Heart left ventricle (tissue), 13 donors: ENCODE results near the gene CSNK1G1.

ENCODE experiments used
- POLR2A ChIP-seq, 2 donors: fragments of 450-650 bp; IDR thresholded peaks; one replicate each; pipeline ENCODE4 v1.6.1; 2017; ENCODE audit warnings: antibody characterized with exemption in 2 of 2, mild to moderate bottlenecking in 2 of 2, moderate library complexity in 2 of 2
- TF ChIP-seq, protein P1 (sequence below), 12 donors: fragments of 200-600 bp; sonication (generic) in 4 of 12; IDR thresholded peaks; one replicate each; pipeline versions ENCODE4 v1.5.0 to v1.8.0; 2018 to 2022; ENCODE audit warnings: antibody characterized with exemption in 12 of 12, mild to moderate bottlenecking in 5 of 12
- donor health status: ischemic (EF 13 %, LVEDD 7.1; RV severe dilation, severe dysfunction).
- donor health status: DM: no; HTN: yes; CAD: no.
- donor health status: DM: no; HTN: no; CAD: no.
- donor health status: ischemic (EF 25% LVEDD 6.9; RV normal size, moderate dysfunction).
- donor health status: ischemic (EF 25% LVEDD 5.7; RV mildly dilated, moderate dysfunction).
- donor health status: ischemic (EF 35%, LVEDD 5.7; RV mildly dilated, moderate dysfunction).
- donor health status: nonischemic (EF 11% LVEDD 7.7; RV severe dilation, severe dysfunction).
- donor health status: DM: yes; HTN: yes; CAD: no.
- donor health status: PGD.
- donor health status: ischemic (EF 29% LVEDD 5.4; RV normal size, mild dysfunction).
- donor health status: nonischemic (EF 23%, LVEDD 6.1; RV moderate dilation, normal function).

- TF ChIP-seq, protein P1, sequence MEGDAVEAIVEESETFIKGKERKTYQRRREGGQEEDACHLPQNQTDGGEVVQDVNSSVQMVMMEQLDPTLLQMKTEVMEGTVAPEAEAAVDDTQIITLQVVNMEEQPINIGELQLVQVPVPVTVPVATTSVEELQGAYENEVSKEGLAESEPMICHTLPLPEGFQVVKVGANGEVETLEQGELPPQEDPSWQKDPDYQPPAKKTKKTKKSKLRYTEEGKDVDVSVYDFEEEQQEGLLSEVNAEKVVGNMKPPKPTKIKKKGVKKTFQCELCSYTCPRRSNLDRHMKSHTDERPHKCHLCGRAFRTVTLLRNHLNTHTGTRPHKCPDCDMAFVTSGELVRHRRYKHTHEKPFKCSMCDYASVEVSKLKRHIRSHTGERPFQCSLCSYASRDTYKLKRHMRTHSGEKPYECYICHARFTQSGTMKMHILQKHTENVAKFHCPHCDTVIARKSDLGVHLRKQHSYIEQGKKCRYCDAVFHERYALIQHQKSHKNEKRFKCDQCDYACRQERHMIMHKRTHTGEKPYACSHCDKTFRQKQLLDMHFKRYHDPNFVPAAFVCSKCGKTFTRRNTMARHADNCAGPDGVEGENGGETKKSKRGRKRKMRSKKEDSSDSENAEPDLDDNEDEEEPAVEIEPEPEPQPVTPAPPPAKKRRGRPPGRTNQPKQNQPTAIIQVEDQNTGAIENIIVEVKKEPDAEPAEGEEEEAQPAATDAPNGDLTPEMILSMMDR (IDR thresholded peaks at IDR 0.05) = no peak
- no peak for TF ChIP-seq POLR2A (IDR thresholded peaks at IDR 0.05)
These were observed 234.4 kb downstream of the CSNK1G1 start for GRCh38 chr15:64121614-64122013.
